ENCODE measurements around the gene S100A4. TPM values are rescaled to one million over a fixed set of nuclear protein-coding genes. Genes with fewer than 3 reads are reported as not detected.
"Not testable (repeated sequence)": the region's sequence is repeated elsewhere in the genome, so short reads cannot be mapped to it uniquely, and the experiment has no call there.

S100A4 gene
- total RNA-seq, 1 experiment from 2014 or later: 40.4 TPM

GRCh38 chr1:153521808-153522207, 23.8 kb downstream of the S100A4 start:
- in situ Hi-C loops (cut with HindIII; ENCODE audit: low pct_unique_long_range_greater_than_20kb, low sequenced_read_pairs); DNase-seq (ENCODE audit: low read depth): not testable (repeated sequence)

- in situ Hi-C loops (cut with HindIII; ENCODE audit: low pct_unique_long_range_greater_than_20kb, low sequenced_read_pairs): no loop called here
- no peak for DNase-seq (ENCODE audit: low read depth)
These were observed 24.7 kb downstream of the S100A4 start for GRCh38 chr1:153520818-153521476.

DNA sequence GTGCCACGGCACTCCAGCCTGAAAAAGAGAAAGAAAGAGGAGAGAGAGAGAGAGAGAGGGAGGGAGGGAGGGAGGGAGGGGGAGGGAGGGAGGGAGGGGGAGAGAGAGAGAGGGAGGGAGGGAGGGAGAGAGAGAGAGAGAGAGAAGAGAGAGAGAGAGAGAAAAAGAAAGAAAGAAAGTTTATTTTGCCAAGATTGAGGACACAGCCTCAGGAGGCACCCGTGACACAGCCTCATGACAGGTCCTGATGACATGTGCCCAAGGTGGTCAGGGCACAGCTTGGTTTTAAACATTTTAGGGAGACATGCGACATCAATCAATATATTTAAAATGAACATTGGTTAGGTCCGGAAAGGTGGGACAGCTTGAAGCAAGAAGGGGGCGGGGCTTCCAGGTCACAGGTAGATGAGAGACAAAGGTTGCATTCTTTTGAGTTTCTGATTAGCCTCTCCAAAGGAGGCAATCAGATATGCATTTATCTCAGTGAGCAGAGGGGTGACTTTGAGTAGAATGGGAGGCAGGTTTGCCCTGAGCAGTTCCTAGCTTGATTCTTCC, 25.4 kb downstream of the S100A4 start:
- in situ Hi-C loops (cut with HindIII; ENCODE audit: low pct_unique_long_range_greater_than_20kb, low sequenced_read_pairs); DNase-seq (ENCODE audit: low read depth): not testable (repeated sequence)

DNA sequence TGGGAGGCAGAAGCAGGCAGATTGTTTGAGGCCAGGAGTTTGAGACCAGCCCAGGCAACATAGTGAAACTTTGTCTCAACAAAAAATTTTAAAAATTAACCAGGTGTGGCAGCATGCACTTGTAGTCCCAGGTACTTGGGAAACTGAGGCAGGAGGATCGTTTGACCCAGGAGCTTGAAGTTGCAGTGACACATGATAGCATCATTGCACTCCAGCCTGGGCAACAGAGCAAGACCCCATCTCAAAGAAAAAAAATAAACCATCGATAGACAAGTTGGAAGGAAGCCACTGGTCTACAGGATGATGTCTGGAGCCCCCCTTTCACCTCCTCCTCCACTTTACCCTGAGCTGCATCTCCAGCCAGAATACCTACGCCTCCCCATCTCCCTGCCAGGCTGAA, 26.4 kb downstream of the S100A4 start:
- DNase-seq (ENCODE audit: low read depth): no peak
- in situ Hi-C loops (cut with HindIII; ENCODE audit: low pct_unique_long_range_greater_than_20kb, low sequenced_read_pairs): no loop called here

- DNase-seq (ENCODE audit: low read depth): peak; percentile 65
These were observed 29.9 kb downstream of the S100A4 start for GRCh38 chr1:153515504-153516394.

DNA sequence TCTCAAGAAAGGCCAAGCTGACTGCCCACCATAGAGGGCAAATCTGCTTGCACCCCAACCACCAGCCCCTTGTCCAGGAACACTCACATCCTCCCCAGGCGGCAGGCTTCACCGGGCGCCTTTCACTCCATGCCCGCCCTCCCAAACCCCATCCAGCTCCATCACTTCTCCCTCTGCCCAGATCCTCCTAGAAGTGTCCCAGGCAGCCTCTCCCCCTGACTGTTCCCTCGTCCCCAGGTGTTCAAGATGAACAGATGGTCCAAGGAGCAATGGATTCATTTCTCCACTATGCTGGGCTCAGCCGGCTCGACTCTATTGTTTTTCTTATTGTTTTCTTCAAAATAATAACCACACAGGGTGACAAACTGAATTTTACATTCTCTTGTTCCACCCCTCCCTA, 31.9 kb downstream of the S100A4 start:
- DNase-seq (ENCODE audit: low read depth): no peak
- in situ Hi-C loops (cut with HindIII; ENCODE audit: low pct_unique_long_range_greater_than_20kb, low sequenced_read_pairs): no loop called here

More at GRCh38 chr1:153515504-153516394, 29.9 kb downstream of the S100A4 start:
- in situ Hi-C loops (cut with HindIII; ENCODE audit: low pct_unique_long_range_greater_than_20kb, low sequenced_read_pairs): no loop called here

GRCh38 chr1:153513023-153513422, 32.6 kb downstream of the S100A4 start:
- in situ Hi-C loops (cut with HindIII; ENCODE audit: low pct_unique_long_range_greater_than_20kb, low sequenced_read_pairs): no loop called here
- DNase-seq (ENCODE audit: low read depth): no peak

DNA sequence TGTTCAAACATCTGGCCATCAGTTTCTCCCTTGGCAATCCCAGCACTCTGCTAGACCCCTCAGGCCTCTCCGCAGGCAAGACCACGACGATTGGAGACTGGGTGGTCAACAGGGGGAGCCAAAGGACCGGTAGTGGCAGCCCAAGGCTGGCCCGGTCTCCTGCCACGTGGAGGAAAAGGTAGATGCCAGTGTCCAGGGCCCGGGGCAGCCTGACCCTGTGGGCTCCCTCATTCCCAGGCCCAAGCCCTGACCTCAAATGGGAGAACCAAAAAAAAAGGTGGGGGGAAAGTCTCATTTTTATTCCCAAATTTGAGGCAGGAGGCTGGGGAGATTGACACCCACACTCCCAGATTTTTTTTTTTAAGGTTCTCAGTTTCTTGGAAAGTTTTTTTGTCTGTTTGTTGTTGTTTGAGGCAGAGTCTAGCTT, 34.6 kb downstream of the S100A4 start:
- peak; percentile 75 for DNase-seq (ENCODE audit: low read depth)
- in situ Hi-C loops (cut with HindIII; ENCODE audit: low pct_unique_long_range_greater_than_20kb, low sequenced_read_pairs): no loop called here

DNA sequence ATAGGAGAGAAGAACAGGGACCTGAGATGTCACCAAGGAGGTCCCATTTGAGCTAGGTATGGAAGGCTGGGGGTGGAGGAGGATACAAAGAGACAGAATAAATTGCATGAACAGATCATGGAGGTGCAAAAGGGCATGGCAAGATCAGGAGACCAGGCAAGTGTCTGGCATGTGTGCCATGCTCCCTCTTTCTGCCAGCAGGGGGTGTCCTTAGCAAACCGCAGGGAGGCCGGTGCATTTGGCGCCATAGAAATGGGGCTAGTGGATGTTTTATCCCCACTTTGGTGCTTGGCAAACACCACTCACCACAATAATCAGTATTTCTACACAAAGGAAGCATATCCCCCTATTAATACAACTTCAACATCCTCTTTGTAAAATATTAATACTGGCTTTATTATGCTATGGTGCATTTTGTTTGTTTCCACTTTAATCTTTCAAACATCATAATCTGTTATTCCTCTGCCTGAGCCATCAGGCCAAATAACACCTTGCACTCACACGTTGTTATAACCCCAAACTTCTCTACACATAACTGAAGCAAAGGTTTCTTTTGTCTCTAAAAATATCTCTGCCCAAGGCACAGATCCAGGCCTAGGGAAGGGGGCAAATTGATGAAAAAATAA, 35.8 kb downstream of the S100A4 start:
- in situ Hi-C loops (cut with HindIII; ENCODE audit: low pct_unique_long_range_greater_than_20kb, low sequenced_read_pairs): no loop called here
- no peak for DNase-seq (ENCODE audit: low read depth)

GRCh38 chr1:153509036-153509435, 36.6 kb downstream of the S100A4 start:
- in situ Hi-C loops (cut with HindIII; ENCODE audit: low pct_unique_long_range_greater_than_20kb, low sequenced_read_pairs): no loop called here
- no peak for DNase-seq (ENCODE audit: low read depth)

- no peak for DNase-seq (ENCODE audit: low read depth)
- in situ Hi-C loops (cut with HindIII; ENCODE audit: low pct_unique_long_range_greater_than_20kb, low sequenced_read_pairs): no loop called here
These were observed 37.6 kb downstream of the S100A4 start for GRCh38 chr1:153507926-153508583.

DNA sequence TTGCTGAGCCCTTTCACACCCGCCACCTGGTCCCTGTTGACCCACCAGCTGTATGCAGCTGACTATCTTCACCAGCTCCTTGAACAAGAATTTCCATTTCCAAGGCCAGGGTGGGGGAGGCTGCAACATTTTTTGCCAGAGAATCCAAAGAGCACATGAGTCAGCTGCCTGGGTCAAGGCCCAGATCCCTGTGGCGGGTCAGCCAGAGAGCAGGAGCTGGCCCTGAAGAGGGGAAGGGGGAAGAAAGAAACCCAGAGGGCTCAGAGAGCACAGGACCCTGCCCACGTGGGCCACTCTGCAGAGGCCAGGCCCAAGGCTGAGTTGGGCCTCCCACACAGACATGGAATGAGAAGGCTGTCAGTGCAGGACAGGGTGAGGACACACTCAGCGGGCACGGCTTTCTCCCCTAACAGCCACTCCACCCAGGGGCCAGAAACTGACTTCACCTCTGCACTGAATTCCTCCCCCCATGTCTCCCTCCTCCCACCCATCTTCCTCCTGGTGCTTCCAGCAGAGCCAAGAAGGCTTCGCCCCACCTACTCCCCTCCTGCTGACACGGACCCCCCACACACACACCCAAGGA, 38.7 kb downstream of the S100A4 start:
- in situ Hi-C loops (cut with HindIII; ENCODE audit: low pct_unique_long_range_greater_than_20kb, low sequenced_read_pairs): no loop called here

DNA sequence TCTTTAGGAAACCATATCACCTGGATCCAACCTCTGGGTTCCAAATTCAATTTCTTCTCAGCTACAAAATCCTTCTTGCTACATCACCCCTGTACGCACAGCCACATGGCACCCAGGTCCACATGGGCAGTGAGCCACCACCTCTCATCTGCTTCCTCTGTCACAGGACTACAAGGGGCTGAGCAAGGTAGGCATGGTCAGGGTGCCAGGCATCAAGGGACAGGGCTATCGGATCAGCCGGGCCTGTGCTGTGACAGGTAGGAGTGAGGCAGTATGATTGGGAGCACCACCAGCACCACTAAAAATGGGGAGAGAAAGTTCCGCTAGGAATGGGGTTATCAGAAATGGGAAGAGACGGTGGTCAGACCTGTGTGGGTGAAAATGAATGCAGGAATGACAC, 39.2 kb downstream of the S100A4 start:
- DNase-seq (ENCODE audit: low read depth): no peak
- in situ Hi-C loops (cut with HindIII; ENCODE audit: low pct_unique_long_range_greater_than_20kb, low sequenced_read_pairs): no loop called here

More for the DNA sequence above, 38.7 kb downstream of the S100A4 start:
- no peak for DNase-seq (ENCODE audit: low read depth)

GRCh38 chr1:153505576-153505975, 40.0 kb downstream of the S100A4 start:
- in situ Hi-C loops (cut with HindIII; ENCODE audit: low pct_unique_long_range_greater_than_20kb, low sequenced_read_pairs): no loop called here
- no peak for DNase-seq (ENCODE audit: low read depth)

DNA sequence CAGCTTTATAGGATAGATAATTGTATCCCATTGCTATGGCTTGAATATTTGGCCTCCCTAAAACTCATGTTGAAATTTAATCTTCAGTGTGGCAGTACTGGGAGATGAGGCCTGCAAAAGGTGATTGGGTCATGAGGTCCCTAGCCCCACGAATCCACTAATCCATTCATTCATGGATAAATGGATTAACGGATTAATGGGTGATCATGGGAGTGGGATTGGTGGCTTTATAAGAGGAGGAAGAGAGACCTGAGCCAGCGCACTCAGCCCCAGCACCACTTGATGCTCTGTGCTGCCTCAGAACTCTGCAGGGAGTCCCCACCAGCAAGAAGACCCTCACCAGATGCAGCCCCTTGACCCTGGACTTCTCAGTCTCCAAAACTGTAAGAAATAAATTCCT, 41.8 kb downstream of the S100A4 start:
- in situ Hi-C loops (cut with HindIII; ENCODE audit: low pct_unique_long_range_greater_than_20kb, low sequenced_read_pairs): no loop called here

GRCh38 chr1:153498746-153499145, 46.9 kb downstream of the S100A4 start:
- DNase-seq (ENCODE audit: low read depth): no peak
- in situ Hi-C loops (cut with HindIII; ENCODE audit: low pct_unique_long_range_greater_than_20kb, low sequenced_read_pairs): loop anchor here (25.0 kb wide), 1 partner anchor 136 kb away; the partner anchor contains the start of gene S100A9

More for the DNA sequence above, 41.8 kb downstream of the S100A4 start:
- no peak for DNase-seq (ENCODE audit: low read depth)

DNA sequence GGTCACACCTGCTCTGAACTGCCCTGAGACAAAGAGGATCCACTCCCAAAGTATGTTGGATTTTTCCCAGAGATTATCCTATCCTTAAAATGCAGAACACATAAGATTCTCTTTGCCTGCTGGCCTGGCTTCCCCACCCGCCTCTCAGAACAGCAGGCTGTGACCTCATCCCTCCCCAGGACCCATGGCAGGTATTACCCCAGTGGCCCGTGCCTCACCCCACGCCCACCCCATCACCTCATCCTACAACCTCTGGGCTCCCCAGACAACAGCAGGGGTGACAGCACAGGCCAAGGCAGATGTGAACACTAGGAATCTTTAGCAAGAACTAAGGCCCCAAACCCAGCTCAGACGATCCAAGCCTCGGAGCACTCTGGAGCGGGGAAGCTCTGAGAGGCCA, 50.1 kb downstream of the S100A4 start:
- no peak for DNase-seq (ENCODE audit: low read depth)
- in situ Hi-C loops (cut with HindIII; ENCODE audit: low pct_unique_long_range_greater_than_20kb, low sequenced_read_pairs): loop anchor here (25.0 kb wide), 1 partner anchor 133 kb away; the partner anchor contains the start of gene S100A9
